Measurements from ENCODE around the gene POLR1A.

DNA sequence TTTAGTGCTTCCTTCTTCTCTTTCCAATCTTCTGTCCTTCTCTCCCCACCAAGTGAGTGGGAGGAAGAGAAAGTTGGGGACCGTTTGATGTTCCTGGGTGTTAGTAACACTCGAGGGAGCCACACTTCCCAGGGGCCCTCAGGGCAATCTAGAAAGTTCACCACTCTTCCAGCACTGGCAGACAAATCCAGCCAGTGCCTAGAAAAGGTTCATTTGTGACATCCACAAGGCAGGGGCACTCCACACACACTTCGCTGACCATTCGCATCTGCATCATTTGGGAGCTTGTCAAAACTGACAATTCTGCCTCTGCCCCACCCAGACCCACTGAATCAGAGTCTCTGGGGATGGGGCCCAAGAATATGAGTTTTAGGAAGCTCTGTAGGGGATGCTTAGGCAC lies 130.1 kb downstream of the POLR1A start:
- TF ChIP-seq, protein P1, sequence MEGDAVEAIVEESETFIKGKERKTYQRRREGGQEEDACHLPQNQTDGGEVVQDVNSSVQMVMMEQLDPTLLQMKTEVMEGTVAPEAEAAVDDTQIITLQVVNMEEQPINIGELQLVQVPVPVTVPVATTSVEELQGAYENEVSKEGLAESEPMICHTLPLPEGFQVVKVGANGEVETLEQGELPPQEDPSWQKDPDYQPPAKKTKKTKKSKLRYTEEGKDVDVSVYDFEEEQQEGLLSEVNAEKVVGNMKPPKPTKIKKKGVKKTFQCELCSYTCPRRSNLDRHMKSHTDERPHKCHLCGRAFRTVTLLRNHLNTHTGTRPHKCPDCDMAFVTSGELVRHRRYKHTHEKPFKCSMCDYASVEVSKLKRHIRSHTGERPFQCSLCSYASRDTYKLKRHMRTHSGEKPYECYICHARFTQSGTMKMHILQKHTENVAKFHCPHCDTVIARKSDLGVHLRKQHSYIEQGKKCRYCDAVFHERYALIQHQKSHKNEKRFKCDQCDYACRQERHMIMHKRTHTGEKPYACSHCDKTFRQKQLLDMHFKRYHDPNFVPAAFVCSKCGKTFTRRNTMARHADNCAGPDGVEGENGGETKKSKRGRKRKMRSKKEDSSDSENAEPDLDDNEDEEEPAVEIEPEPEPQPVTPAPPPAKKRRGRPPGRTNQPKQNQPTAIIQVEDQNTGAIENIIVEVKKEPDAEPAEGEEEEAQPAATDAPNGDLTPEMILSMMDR (IDR thresholded peaks at IDR 0.05) = no peak
- TF ChIP-seq EP300 (IDR thresholded peaks at IDR 0.05) = no peak
- TF ChIP-seq POLR2A (IDR thresholded peaks at IDR 0.05) = no peak
